H9 (cell line): ENCODE data around the gene ZC3HAV1. TPM values are rescaled to one million over a fixed set of nuclear protein-coding genes. Genes with fewer than 3 reads are reported as not detected.

ENCODE experiments used
- DNase-seq: peaks from one replicate; pipeline ENCODE4 v3.0.0-alpha.2; 2017
- H2AFZ ChIP-seq: one replicate; pipeline ENCODE4 v1.6.1; 2013; ENCODE audit warnings: mild to moderate bottlenecking, low read length, control low read depth, moderate library complexity
- H2AK5ac ChIP-seq: 2 replicates; pipeline ENCODE4 v1.6.1; 2013; ENCODE audit warnings: low read length, control low read depth, mixed read lengths; ENCODE audit not compliant: insufficient read length
- H2BK120ac ChIP-seq: one replicate; pipeline ENCODE4 v1.6.1; 2013; ENCODE audit warnings: low read depth, mild to moderate bottlenecking, low read length, control low read depth, inconsistent platforms; ENCODE audit not compliant: poor library complexity, severe bottlenecking
- H2BK12ac ChIP-seq: 2 replicates; pipeline ENCODE4 v1.6.1; 2013; ENCODE audit warnings: low read length, control low read depth, mixed read lengths, low read depth; ENCODE audit not compliant: insufficient read length
- H2BK15ac ChIP-seq: 2 replicates; pipeline ENCODE4 v1.6.1; 2013; ENCODE audit warnings: low read depth, low read length, control low read depth
- H2BK20ac ChIP-seq: one replicate; pipeline ENCODE4 v1.6.1; 2013; ENCODE audit warnings: low read depth, mild to moderate bottlenecking, low read length, control low read depth, inconsistent platforms; ENCODE audit not compliant: poor library complexity, severe bottlenecking
- H2BK5ac ChIP-seq: 2 replicates; pipeline ENCODE4 v1.6.1; 2013; ENCODE audit warnings: low read length, control low read depth, mixed read lengths; ENCODE audit not compliant: insufficient read length
- H3K14ac ChIP-seq: 2 replicates; pipeline ENCODE4 v1.6.1; 2013; ENCODE audit warnings: low read length, control low read depth; ENCODE audit not compliant: insufficient read depth
- H3K18ac ChIP-seq: 2 replicates; pipeline ENCODE4 v1.6.1; 2013; ENCODE audit warnings: low read depth, mild to moderate bottlenecking, mixed read lengths, low read length, control low read depth; ENCODE audit not compliant: insufficient read length
- H3K23ac ChIP-seq: 2 replicates; pipeline ENCODE4 v1.6.1; 2013; ENCODE audit warnings: low read length, control low read depth, mixed read lengths, low read depth; ENCODE audit not compliant: insufficient read length
- H3K23me2 ChIP-seq: 2 replicates; pipeline ENCODE4 v1.6.1; 2013; ENCODE audit warnings: low read depth, mild to moderate bottlenecking, mixed read lengths, low read length, control low read depth; ENCODE audit not compliant: insufficient read length, poor library complexity, severe bottlenecking
- H3K27ac ChIP-seq: 2 replicates; pipeline ENCODE4 v1.5.1; 2013; ENCODE audit warnings: low read length, control low read depth, mixed read lengths, low read depth; ENCODE audit not compliant: insufficient read length
- H3K27me3 ChIP-seq: 2 replicates; pipeline ENCODE4 v1.6.1; 2013; ENCODE audit warnings: low read length, control low read depth, inconsistent platforms; ENCODE audit not compliant: insufficient read depth
- H3K4ac ChIP-seq: 2 replicates; pipeline ENCODE4 v1.6.1; 2013; ENCODE audit warnings: low read depth, mild to moderate bottlenecking, control low read depth, inconsistent platforms, low read length, moderate library complexity
- H3K4me1 ChIP-seq: 2 replicates; pipeline ENCODE4 v1.6.1; 2013; ENCODE audit warnings: low read length, control low read depth, inconsistent platforms; ENCODE audit not compliant: insufficient read depth
- H3K4me2 ChIP-seq: 2 replicates; pipeline ENCODE4 v1.6.1; 2013; ENCODE audit warnings: low read length, control low read depth, mixed read lengths; ENCODE audit not compliant: insufficient read length, insufficient read depth
- H3K56ac ChIP-seq: 2 replicates; pipeline ENCODE4 v1.6.1; 2013; ENCODE audit warnings: low read depth, mild to moderate bottlenecking, mixed read lengths, low read length, control low read depth; ENCODE audit not compliant: insufficient read length
- H3K79me1 ChIP-seq: 2 replicates; pipeline ENCODE4 v1.6.1; 2013; ENCODE audit warnings: low read depth, mild to moderate bottlenecking, moderate library complexity, low read length, control low read depth, inconsistent platforms; ENCODE audit not compliant: insufficient read depth, poor library complexity, severe bottlenecking
- H3K79me2 ChIP-seq: 2 replicates; pipeline ENCODE4 v1.6.1; 2013; ENCODE audit warnings: low read length, control low read depth, inconsistent platforms; ENCODE audit not compliant: insufficient read depth
- H3K9ac ChIP-seq: 2 replicates; pipeline ENCODE4 v1.6.1; 2013; ENCODE audit warnings: low read length, control low read depth, mixed read lengths; ENCODE audit not compliant: insufficient read length; ENCODE audit errors: extremely low read depth
- H3K9me3 ChIP-seq: one replicate; pipeline ENCODE4 v1.6.1; 2013; ENCODE audit warnings: low read depth, low read length, inconsistent platforms; ENCODE audit not compliant: control insufficient read depth
- H3T11ph ChIP-seq: one replicate; pipeline ENCODE4 v1.6.1; 2013; ENCODE audit warnings: mild to moderate bottlenecking, low read length, control low read depth, inconsistent platforms
- H4K20me1 ChIP-seq: one replicate; pipeline ENCODE4 v1.6.1; 2013; ENCODE audit not compliant: control insufficient read depth, insufficient read length, insufficient read depth
- H4K5ac ChIP-seq: 2 replicates; pipeline ENCODE4 v1.6.1; 2013; ENCODE audit warnings: low read depth, mild to moderate bottlenecking, mixed read lengths, low read length, control low read depth; ENCODE audit not compliant: insufficient read length
- H4K8ac ChIP-seq: replicated peaks from 2 replicates; pipeline ENCODE4 v1.6.1; 2013; ENCODE audit warnings: low read length, control low read depth, mixed read lengths, low read depth; ENCODE audit not compliant: insufficient read length
- H4K91ac ChIP-seq: 2 replicates; pipeline ENCODE4 v1.6.1; 2013; ENCODE audit warnings: low read depth, mild to moderate bottlenecking, moderate library complexity, mixed read lengths, low read length, control low read depth; ENCODE audit not compliant: insufficient read length
- H3K27ac Mint-ChIP-seq, 3 experiments: 2 replicates in 2 of 3; 3 replicates in 1 of 3; pipeline ENCODE4 v1.8.0; 2020 to 2021; ENCODE audit warnings: mixed read lengths in 3 of 3, mild to moderate bottlenecking in 1 of 3, moderate library complexity in 1 of 3
- H3K27me3 Mint-ChIP-seq: 2 replicates; pipeline ENCODE4 v1.8.0; 2021; ENCODE audit warnings: low read depth, mild to moderate bottlenecking, moderate library complexity, mixed read lengths
- H3K36me3 Mint-ChIP-seq, 3 experiments: 2 replicates in 2 of 3; 3 replicates in 1 of 3; pipeline ENCODE4 v1.8.0; 2020 to 2021; ENCODE audit warnings: low read depth in 3 of 3, mixed read lengths in 3 of 3; ENCODE audit not compliant: insufficient read depth in 1 of 3
- H3K4me1 Mint-ChIP-seq, 2 experiments: 2 replicates each; pipeline ENCODE4 v1.8.0; 2020; ENCODE audit warnings: mixed read lengths in 2 of 2
- H3K4me3 Mint-ChIP-seq, 2 experiments: 2 replicates in 1 of 2; 3 replicates in 1 of 2; pipeline ENCODE4 v1.8.0; 2020 to 2021; ENCODE audit warnings: mild to moderate bottlenecking in 2 of 2, mixed read lengths in 2 of 2, moderate library complexity in 1 of 2
- H3K9me3 Mint-ChIP-seq, 2 experiments: 2 replicates in 1 of 2; 3 replicates in 1 of 2; pipeline ENCODE4 v1.8.0; 2020; ENCODE audit warnings: mild to moderate bottlenecking in 2 of 2, mixed read lengths in 2 of 2, moderate library complexity in 1 of 2
- CTCF ChIP-seq: fragments of 200-600 bp; sonication (generic); conservative IDR thresholded peaks from 3 replicates; pipeline ENCODE4 v1.8.0; 2021; ENCODE audit warnings: antibody characterized with exemption, mild to moderate bottlenecking
- WGBS: extraction: QIAGEN DNeasy Blood & Tissue Kit; methylation state at CpG from one replicate; pipeline ENCODE4 v1.1.7; 2013; ENCODE audit warnings: missing lambda C conversion rate, low lambda C conversion rate, mixed read lengths; ENCODE audit not compliant: insufficient read length; ENCODE audit errors: extremely low coverage; 5-methylcytosine and 5-hydroxymethylcytosine counted together
- total RNA-seq: library from RNA; stranded (reverse); gene quantifications from 2 replicates; pipeline ENCODE4 v1.2.1, GENCODE V29; 2021

Gene ZC3HAV1
- total RNA-seq, 1 experiment from 2014 or later: 32.8 TPM

DNA sequence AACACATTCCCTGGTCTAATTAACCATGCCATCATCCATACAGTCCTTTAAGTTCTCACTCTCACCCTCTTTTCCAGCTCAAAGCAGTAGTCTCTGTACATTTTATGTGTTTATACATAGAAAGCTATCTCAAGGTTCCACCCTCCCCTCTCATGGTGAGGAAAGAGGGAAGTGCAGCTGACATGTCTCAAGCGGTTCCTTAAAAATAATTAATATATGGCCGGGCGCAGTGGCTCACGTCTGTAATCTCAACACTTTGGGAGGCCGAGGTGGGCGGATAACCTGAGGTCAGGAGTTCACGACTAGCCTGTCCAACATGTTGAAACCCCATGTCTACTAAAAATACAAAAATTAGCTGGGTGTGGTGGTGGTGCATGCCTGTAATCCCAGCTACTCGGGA is 36.7 kb downstream of the ZC3HAV1 start:
- no peak overlapping the region for H3K9ac ChIP-seq
- peaks cover 0 to 2% of the 10 kb centered on the region in 2 experiments; a peak in 1 of 4 replicates for H3K4me1 Mint-ChIP-seq
- no peak overlapping the region for H3K23ac ChIP-seq
- H3K23me2 ChIP-seq: no peaks in the 10 kb centered on the region
- no peaks in the 10 kb centered on the region for H3K4me1 ChIP-seq
- no peak overlapping the region for H2AK5ac ChIP-seq
- H3K4me2 ChIP-seq: no peak overlapping the region
- no peak overlapping the region for H3K27ac ChIP-seq
- no peak overlapping the region for H2BK120ac ChIP-seq
- no peak overlapping the region for H3K4me3 Mint-ChIP-seq
- no peak overlapping the region for H4K91ac ChIP-seq
- peaks cover 7% of the 10 kb centered on the region for H3K9me3 ChIP-seq
- no peaks in the 10 kb centered on the region for H3K79me1 ChIP-seq
- no peak overlapping the region for H3T11ph ChIP-seq
- H2BK15ac ChIP-seq: no peak overlapping the region
- WGBS: no CpG with 5 or more reads among the region's 8 CpGs
- no peak overlapping the region for H2BK20ac ChIP-seq
- no peaks in the 10 kb centered on the region for H4K20me1 ChIP-seq
- no peak overlapping the region for H3K14ac ChIP-seq
- H2BK12ac ChIP-seq: no peak overlapping the region
- no peaks in the 10 kb centered on the region for H3K27me3 ChIP-seq
- no peak overlapping the region for H3K18ac ChIP-seq
- H3K27ac Mint-ChIP-seq: 0 out of 7 replicates have a peak overlapping the region, but pooled peaks of 1 of the 3 experiments have one; percentile 39
- H2AFZ ChIP-seq: no peak overlapping the region
- no peak for TF ChIP-seq CTCF
- no peak overlapping the region for H3K4ac ChIP-seq
- no peaks in the 10 kb centered on the region for H3K79me2 ChIP-seq
- no peak overlapping the region for H4K5ac ChIP-seq
- H4K8ac ChIP-seq: no peak overlapping the region
- H3K56ac ChIP-seq: no peak overlapping the region
- no peak overlapping the region for H2BK5ac ChIP-seq
- peaks cover 0 to 6% of the 10 kb centered on the region in 2 experiments; a peak in 2 of 5 replicates for H3K9me3 Mint-ChIP-seq
- H3K36me3 Mint-ChIP-seq: peaks cover 25 to 70% (median 40%) of the 10 kb centered on the region in 3 experiments; a peak in 6 of 7 replicates
- no peaks in the 10 kb centered on the region for H3K27me3 Mint-ChIP-seq
- no peak for DNase-seq
